ENCODE results near the gene SOWAHC.
"Not testable (repeated sequence)": the region's sequence is repeated elsewhere in the genome, so short reads cannot be mapped to it uniquely, and the experiment has no call there.

Gene SOWAHC

GRCh38 chr2:109632158-109632789, 18.1 kb downstream of the SOWAHC start:
- no peaks in the 10 kb centered on the region for H3K36me3 ChIP-seq (ENCODE audit: control insufficient read depth in 2 of 2, insufficient read depth in 2 of 2, low read length in 2 of 2)
- no peak overlapping the region for H3K4me3 ChIP-seq (ENCODE audit: low read length in 2 of 2)
- H3K27me3 ChIP-seq (ENCODE audit: control insufficient read depth in 2 of 2, insufficient read depth in 2 of 2, low read length in 2 of 2), result no peaks in the 10 kb centered on the region
- no peaks in the 10 kb centered on the region for H3K4me1 ChIP-seq (ENCODE audit: control insufficient read depth in 2 of 2, insufficient read depth in 2 of 2, low read length in 2 of 2)
- no peaks in the 10 kb centered on the region for H3K9me3 ChIP-seq (ENCODE audit: control insufficient read depth in 2 of 2, low read length in 2 of 2)
- peak overlapping the region in 1 of 2 donors; percentile 4 for H3K27ac ChIP-seq (ENCODE audit: low read depth in 2 of 2, low read length in 2 of 2)
- H3K9ac ChIP-seq (ENCODE audit: low read depth in 1 of 2, low read length in 2 of 2), result no peak overlapping the region

GRCh38 chr2:109633284-109633961, 19.3 kb downstream of the SOWAHC start:
- Histone ChIP-seq H3K9me3 (ENCODE audit: control insufficient read depth in 2 of 2, low read length in 2 of 2) (no peaks in the 10 kb centered on the region), H3K36me3 (ENCODE audit: control insufficient read depth in 2 of 2, insufficient read depth in 2 of 2, low read length in 2 of 2) (no peaks in the 10 kb centered on the region), H3K4me3 (ENCODE audit: low read length in 2 of 2) (no peak overlapping the region), H3K4me1 (ENCODE audit: control insufficient read depth in 2 of 2, insufficient read depth in 2 of 2, low read length in 2 of 2) (no peaks in the 10 kb centered on the region), H3K27me3 (ENCODE audit: control insufficient read depth in 2 of 2, insufficient read depth in 2 of 2, low read length in 2 of 2) (no peaks in the 10 kb centered on the region), H3K27ac (ENCODE audit: low read depth in 2 of 2, low read length in 2 of 2) (no peak overlapping the region), H3K9ac (ENCODE audit: low read depth in 1 of 2, low read length in 2 of 2) (no peak overlapping the region)

GRCh38 chr2:109635426-109636304, 21.5 kb downstream of the SOWAHC start:
- Histone ChIP-seq H3K27me3 (ENCODE audit: control insufficient read depth in 2 of 2, insufficient read depth in 2 of 2, low read length in 2 of 2) (no peaks in the 10 kb centered on the region), H3K27ac (ENCODE audit: low read depth in 2 of 2, low read length in 2 of 2) (no peak overlapping the region), H3K4me1 (ENCODE audit: control insufficient read depth in 2 of 2, insufficient read depth in 2 of 2, low read length in 2 of 2) (no peaks in the 10 kb centered on the region), H3K9me3 (ENCODE audit: control insufficient read depth in 2 of 2, low read length in 2 of 2) (no peaks in the 10 kb centered on the region), H3K9ac (ENCODE audit: low read depth in 1 of 2, low read length in 2 of 2) (no peak overlapping the region), H3K36me3 (ENCODE audit: control insufficient read depth in 2 of 2, insufficient read depth in 2 of 2, low read length in 2 of 2) (no peaks in the 10 kb centered on the region), H3K4me3 (ENCODE audit: low read length in 2 of 2) (no peak overlapping the region)

- Histone ChIP-seq H3K4me3 (ENCODE audit: low read length in 2 of 2) (no peak overlapping the region), H3K36me3 (ENCODE audit: control insufficient read depth in 2 of 2, insufficient read depth in 2 of 2, low read length in 2 of 2) (no peaks in the 10 kb centered on the region), H3K9me3 (ENCODE audit: control insufficient read depth in 2 of 2, low read length in 2 of 2) (no peaks in the 10 kb centered on the region), H3K9ac (ENCODE audit: low read depth in 1 of 2, low read length in 2 of 2) (no peak overlapping the region), H3K27me3 (ENCODE audit: control insufficient read depth in 2 of 2, insufficient read depth in 2 of 2, low read length in 2 of 2) (no peaks in the 10 kb centered on the region), H3K4me1 (ENCODE audit: control insufficient read depth in 2 of 2, insufficient read depth in 2 of 2, low read length in 2 of 2) (no peaks in the 10 kb centered on the region), H3K27ac (ENCODE audit: low read depth in 2 of 2, low read length in 2 of 2) (no peak overlapping the region)
Measured at GRCh38 chr2:109636317-109636716, 22.2 kb downstream of the SOWAHC start.

- Histone ChIP-seq H3K9me3 (ENCODE audit: control insufficient read depth in 2 of 2, low read length in 2 of 2) (no peaks in the 10 kb centered on the region), H3K4me3 (ENCODE audit: low read length in 2 of 2) (no peak overlapping the region), H3K36me3 (ENCODE audit: control insufficient read depth in 2 of 2, insufficient read depth in 2 of 2, low read length in 2 of 2) (no peaks in the 10 kb centered on the region), H3K9ac (ENCODE audit: low read depth in 1 of 2, low read length in 2 of 2) (no peak overlapping the region), H3K27ac (ENCODE audit: low read depth in 2 of 2, low read length in 2 of 2) (no peak overlapping the region), H3K4me1 (ENCODE audit: control insufficient read depth in 2 of 2, insufficient read depth in 2 of 2, low read length in 2 of 2) (no peaks in the 10 kb centered on the region), H3K27me3 (ENCODE audit: control insufficient read depth in 2 of 2, insufficient read depth in 2 of 2, low read length in 2 of 2) (no peaks in the 10 kb centered on the region)
Measured at GRCh38 chr2:109637749-109638570, 23.8 kb downstream of the SOWAHC start.

GRCh38 chr2:109638795-109639194, 24.6 kb downstream of the SOWAHC start:
- no peak overlapping the region for H3K4me3 ChIP-seq (ENCODE audit: low read length in 2 of 2)
- H3K27ac ChIP-seq (ENCODE audit: low read depth in 2 of 2, low read length in 2 of 2), result no peak overlapping the region
- no peaks in the 10 kb centered on the region for H3K4me1 ChIP-seq (ENCODE audit: control insufficient read depth in 2 of 2, insufficient read depth in 2 of 2, low read length in 2 of 2)
- no peaks in the 10 kb centered on the region for H3K36me3 ChIP-seq (ENCODE audit: control insufficient read depth in 2 of 2, insufficient read depth in 2 of 2, low read length in 2 of 2)
- H3K9ac ChIP-seq (ENCODE audit: low read depth in 1 of 2, low read length in 2 of 2), result no peak overlapping the region
- no peaks in the 10 kb centered on the region for H3K9me3 ChIP-seq (ENCODE audit: control insufficient read depth in 2 of 2, low read length in 2 of 2)
- no peaks in the 10 kb centered on the region for H3K27me3 ChIP-seq (ENCODE audit: control insufficient read depth in 2 of 2, insufficient read depth in 2 of 2, low read length in 2 of 2)

GRCh38 chr2:109640000-109640399, 25.8 kb downstream of the SOWAHC start:
- not testable (repeated sequence) for H3K27me3 ChIP-seq (ENCODE audit: control insufficient read depth in 2 of 2, insufficient read depth in 2 of 2, low read length in 2 of 2); H3K9me3 ChIP-seq (ENCODE audit: control insufficient read depth in 2 of 2, low read length in 2 of 2); H3K27ac ChIP-seq (ENCODE audit: low read depth in 2 of 2, low read length in 2 of 2); H3K4me3 ChIP-seq (ENCODE audit: low read length in 2 of 2); H3K9ac ChIP-seq (ENCODE audit: low read depth in 1 of 2, low read length in 2 of 2); H3K36me3 ChIP-seq (ENCODE audit: control insufficient read depth in 2 of 2, insufficient read depth in 2 of 2, low read length in 2 of 2); H3K4me1 ChIP-seq (ENCODE audit: control insufficient read depth in 2 of 2, insufficient read depth in 2 of 2, low read length in 2 of 2)

- Histone ChIP-seq H3K4me1 (ENCODE audit: control insufficient read depth in 2 of 2, insufficient read depth in 2 of 2, low read length in 2 of 2) (peaks cover 10 to 15% of the 10 kb centered on the region in 2 donors), H3K9ac (ENCODE audit: low read depth in 1 of 2, low read length in 2 of 2) (peak overlapping the region; percentile 52 to 65), H3K27ac (ENCODE audit: low read depth in 2 of 2, low read length in 2 of 2) (peak overlapping the region; percentile 83 to 89), H3K4me3 (ENCODE audit: low read length in 2 of 2) (peak overlapping the region in 1 of 2 donors; percentile 7), H3K27me3 (ENCODE audit: control insufficient read depth in 2 of 2, insufficient read depth in 2 of 2, low read length in 2 of 2) (no peaks in the 10 kb centered on the region), H3K9me3 (ENCODE audit: control insufficient read depth in 2 of 2, low read length in 2 of 2) (no peaks in the 10 kb centered on the region), H3K36me3 (ENCODE audit: control insufficient read depth in 2 of 2, insufficient read depth in 2 of 2, low read length in 2 of 2) (no peaks in the 10 kb centered on the region)
Measured at GRCh38 chr2:109644571-109645275, 30.6 kb downstream of the SOWAHC start.

GRCh38 chr2:109645412-109646184, 31.4 kb downstream of the SOWAHC start:
- Histone ChIP-seq H3K27me3 (ENCODE audit: control insufficient read depth in 2 of 2, insufficient read depth in 2 of 2, low read length in 2 of 2) (no peaks in the 10 kb centered on the region), H3K9me3 (ENCODE audit: control insufficient read depth in 2 of 2, low read length in 2 of 2) (no peaks in the 10 kb centered on the region), H3K4me1 (ENCODE audit: control insufficient read depth in 2 of 2, insufficient read depth in 2 of 2, low read length in 2 of 2) (peaks cover 10 to 15% of the 10 kb centered on the region in 2 donors), H3K27ac (ENCODE audit: low read depth in 2 of 2, low read length in 2 of 2) (peak overlapping the region; percentile 83 to 89), H3K9ac (ENCODE audit: low read depth in 1 of 2, low read length in 2 of 2) (peak overlapping the region; percentile 52 to 65), H3K4me3 (ENCODE audit: low read length in 2 of 2) (no peak overlapping the region), H3K36me3 (ENCODE audit: control insufficient read depth in 2 of 2, insufficient read depth in 2 of 2, low read length in 2 of 2) (no peaks in the 10 kb centered on the region)

All from mucosa of rectum (tissue), 2 donors.